Measurements from ENCODE around the gene HDAC10.

GRCh38 chr22:50287731-50288130, 36.7 kb upstream of the HDAC10 start:
- TF ChIP-seq POLR2AphosphoS5 (IDR thresholded peaks at IDR 0.05; ENCODE audit: low read depth, low read length) (no peak), TAF1 (IDR thresholded peaks at IDR 0.05; ENCODE audit: borderline replicate concordance, insufficient read depth, low read length) (no peak), SIN3A (IDR thresholded peaks at IDR 0.05; ENCODE audit: borderline replicate concordance, insufficient read depth, low read length) (no peak), REST (IDR thresholded peaks at IDR 0.05; ENCODE audit: insufficient read depth in 1 of 2, low read depth in 2 of 2, low read length in 2 of 2) (no peak), FOXP2 (optimal IDR thresholded peaks at IDR 0.05; ENCODE audit: borderline replicate concordance, extremely low read depth, extremely low read length, insufficient read depth) (no peak)
